ENCODE measurements around the gene SLC51B. TPM values are rescaled to one million over a fixed set of nuclear protein-coding genes. Genes with fewer than 3 reads are reported as not detected.

SLC51B gene
- polyA plus RNA-seq, 1 donor from 2014 or later: not detected

GRCh38 chr15:65057549-65057940 is 12.4 kb downstream of the SLC51B start:
- Histone ChIP-seq H3K27ac (ENCODE audit: low read length) (no peak overlapping the region), H3K27me3 (ENCODE audit: insufficient read depth, low read depth, low read length) (no peaks in the 10 kb centered on the region), H4K20me1 (ENCODE audit: insufficient read depth) (no peaks in the 10 kb centered on the region), H2AFZ (ENCODE audit: low read depth, low read length) (no peak overlapping the region), H3K9me2 (ENCODE audit: insufficient read depth, low read length) (no peaks in the 10 kb centered on the region), H3K9me3 (ENCODE audit: low read length) (no peaks in the 10 kb centered on the region), H3K4me3 (ENCODE audit: low read length) (no peak overlapping the region), H3K79me2 (replicated peaks; ENCODE audit: insufficient read depth, low read length) (no peaks in the 10 kb centered on the region), H3K36me3 (ENCODE audit: insufficient read depth, low read length) (no peaks in the 10 kb centered on the region), H3K9ac (ENCODE audit: low read length) (no peak overlapping the region), H3K4me2 (ENCODE audit: low read length) (no peak overlapping the region), H3F3A (ENCODE audit: insufficient read depth, low read length, poor library complexity, severe bottlenecking) (no peaks in the 10 kb centered on the region)
- TF ChIP-seq CTCF (IDR thresholded peaks at IDR 0.05; ENCODE audit: poor library complexity, severe bottlenecking) (no peak), SMC3 (conservative IDR thresholded peaks at IDR 0.05; ENCODE audit: poor library complexity) (no peak), EZH2 (IDR thresholded peaks at IDR 0.05; ENCODE audit: borderline replicate concordance, insufficient read depth, low read length, poor library complexity, severe bottlenecking) (no peak), EP300 (conservative IDR thresholded peaks at IDR 0.05; ENCODE audit: poor library complexity, severe bottlenecking) (no peak)

- Histone ChIP-seq H3K4me2 (ENCODE audit: low read length) (no peak overlapping the region), H3K9ac (ENCODE audit: low read length) (no peak overlapping the region), H3K9me3 (ENCODE audit: low read length) (no peaks in the 10 kb centered on the region), H2AFZ (ENCODE audit: low read depth, low read length) (no peak overlapping the region), H3K79me2 (replicated peaks; ENCODE audit: insufficient read depth, low read length) (no peaks in the 10 kb centered on the region), H3K9me2 (ENCODE audit: insufficient read depth, low read length) (no peaks in the 10 kb centered on the region), H3K4me3 (ENCODE audit: low read length) (no peak overlapping the region), H4K20me1 (ENCODE audit: insufficient read depth) (no peaks in the 10 kb centered on the region), H3K36me3 (ENCODE audit: insufficient read depth, low read length) (no peaks in the 10 kb centered on the region), H3K27me3 (ENCODE audit: insufficient read depth, low read depth, low read length) (no peaks in the 10 kb centered on the region), H3K27ac (ENCODE audit: low read length) (no peak overlapping the region), H3F3A (ENCODE audit: insufficient read depth, low read length, poor library complexity, severe bottlenecking) (no peaks in the 10 kb centered on the region)
- TF ChIP-seq REST (IDR thresholded peaks at IDR 0.05; ENCODE audit: borderline replicate concordance) (no peak), POLR2AphosphoS5 (IDR thresholded peaks at IDR 0.05) (no peak), EZH2 (IDR thresholded peaks at IDR 0.05; ENCODE audit: borderline replicate concordance, insufficient read depth, low read length, poor library complexity, severe bottlenecking) (no peak), TAF1 (IDR thresholded peaks at IDR 0.05; ENCODE audit: low read depth) (no peak), MXI1 (conservative IDR thresholded peaks at IDR 0.05; ENCODE audit: poor library complexity, severe bottlenecking) (no peak), RAD21 (conservative IDR thresholded peaks at IDR 0.05) (no peak), CTCF (IDR thresholded peaks at IDR 0.05; ENCODE audit: poor library complexity, severe bottlenecking) (no peak), EP300 (conservative IDR thresholded peaks at IDR 0.05; ENCODE audit: poor library complexity, severe bottlenecking) (no peak), SMC3 (conservative IDR thresholded peaks at IDR 0.05; ENCODE audit: poor library complexity) (no peak)
These were observed 13.5 kb downstream of the SLC51B start for GRCh38 chr15:65058394-65059368.

All from neural cell (in vitro differentiated cells).